H9 (cell line): Measurements from ENCODE around the gene ACSS2. TPM values are rescaled to one million over a fixed set of nuclear protein-coding genes. Genes with fewer than 3 reads are reported as not detected.
"Not testable (repeated sequence)": the region's sequence is repeated elsewhere in the genome, so short reads cannot be mapped to it uniquely, and the experiment has no call there.

Experiments used
- DNase-seq: peaks from one replicate; pipeline ENCODE4 v3.0.0-alpha.2; 2017
- H2AFZ ChIP-seq: one replicate; pipeline ENCODE4 v1.6.1; 2013; ENCODE audit warnings: mild to moderate bottlenecking, low read length, control low read depth, moderate library complexity
- H2AK5ac ChIP-seq: 2 replicates; pipeline ENCODE4 v1.6.1; 2013; ENCODE audit warnings: low read length, control low read depth, mixed read lengths; ENCODE audit not compliant: insufficient read length
- H2BK120ac ChIP-seq: one replicate; pipeline ENCODE4 v1.6.1; 2013; ENCODE audit warnings: low read depth, mild to moderate bottlenecking, low read length, control low read depth, inconsistent platforms; ENCODE audit not compliant: poor library complexity, severe bottlenecking
- H2BK12ac ChIP-seq: 2 replicates; pipeline ENCODE4 v1.6.1; 2013; ENCODE audit warnings: low read length, control low read depth, mixed read lengths, low read depth; ENCODE audit not compliant: insufficient read length
- H2BK15ac ChIP-seq: 2 replicates; pipeline ENCODE4 v1.6.1; 2013; ENCODE audit warnings: low read depth, low read length, control low read depth
- H2BK20ac ChIP-seq: one replicate; pipeline ENCODE4 v1.6.1; 2013; ENCODE audit warnings: low read depth, mild to moderate bottlenecking, low read length, control low read depth, inconsistent platforms; ENCODE audit not compliant: poor library complexity, severe bottlenecking
- H2BK5ac ChIP-seq: 2 replicates; pipeline ENCODE4 v1.6.1; 2013; ENCODE audit warnings: low read length, control low read depth, mixed read lengths; ENCODE audit not compliant: insufficient read length
- H3K14ac ChIP-seq: 2 replicates; pipeline ENCODE4 v1.6.1; 2013; ENCODE audit warnings: low read length, control low read depth; ENCODE audit not compliant: insufficient read depth
- H3K18ac ChIP-seq: 2 replicates; pipeline ENCODE4 v1.6.1; 2013; ENCODE audit warnings: low read depth, mild to moderate bottlenecking, mixed read lengths, low read length, control low read depth; ENCODE audit not compliant: insufficient read length
- H3K23ac ChIP-seq: 2 replicates; pipeline ENCODE4 v1.6.1; 2013; ENCODE audit warnings: low read length, control low read depth, mixed read lengths, low read depth; ENCODE audit not compliant: insufficient read length
- H3K23me2 ChIP-seq: 2 replicates; pipeline ENCODE4 v1.6.1; 2013; ENCODE audit warnings: low read depth, mild to moderate bottlenecking, mixed read lengths, low read length, control low read depth; ENCODE audit not compliant: insufficient read length, poor library complexity, severe bottlenecking
- H3K27ac ChIP-seq: 2 replicates; pipeline ENCODE4 v1.5.1; 2013; ENCODE audit warnings: low read length, control low read depth, mixed read lengths, low read depth; ENCODE audit not compliant: insufficient read length
- H3K27me3 ChIP-seq: 2 replicates; pipeline ENCODE4 v1.6.1; 2013; ENCODE audit warnings: low read length, control low read depth, inconsistent platforms; ENCODE audit not compliant: insufficient read depth
- H3K4ac ChIP-seq: 2 replicates; pipeline ENCODE4 v1.6.1; 2013; ENCODE audit warnings: low read depth, mild to moderate bottlenecking, control low read depth, inconsistent platforms, low read length, moderate library complexity
- H3K4me1 ChIP-seq: 2 replicates; pipeline ENCODE4 v1.6.1; 2013; ENCODE audit warnings: low read length, control low read depth, inconsistent platforms; ENCODE audit not compliant: insufficient read depth
- H3K4me2 ChIP-seq: 2 replicates; pipeline ENCODE4 v1.6.1; 2013; ENCODE audit warnings: low read length, control low read depth, mixed read lengths; ENCODE audit not compliant: insufficient read length, insufficient read depth
- H3K56ac ChIP-seq: 2 replicates; pipeline ENCODE4 v1.6.1; 2013; ENCODE audit warnings: low read depth, mild to moderate bottlenecking, mixed read lengths, low read length, control low read depth; ENCODE audit not compliant: insufficient read length
- H3K79me1 ChIP-seq: 2 replicates; pipeline ENCODE4 v1.6.1; 2013; ENCODE audit warnings: low read depth, mild to moderate bottlenecking, moderate library complexity, low read length, control low read depth, inconsistent platforms; ENCODE audit not compliant: insufficient read depth, poor library complexity, severe bottlenecking
- H3K79me2 ChIP-seq: 2 replicates; pipeline ENCODE4 v1.6.1; 2013; ENCODE audit warnings: low read length, control low read depth, inconsistent platforms; ENCODE audit not compliant: insufficient read depth
- H3K9ac ChIP-seq: 2 replicates; pipeline ENCODE4 v1.6.1; 2013; ENCODE audit warnings: low read length, control low read depth, mixed read lengths; ENCODE audit not compliant: insufficient read length; ENCODE audit errors: extremely low read depth
- H3K9me3 ChIP-seq: one replicate; pipeline ENCODE4 v1.6.1; 2013; ENCODE audit warnings: low read depth, low read length, inconsistent platforms; ENCODE audit not compliant: control insufficient read depth
- H3T11ph ChIP-seq: one replicate; pipeline ENCODE4 v1.6.1; 2013; ENCODE audit warnings: mild to moderate bottlenecking, low read length, control low read depth, inconsistent platforms
- H4K20me1 ChIP-seq: one replicate; pipeline ENCODE4 v1.6.1; 2013; ENCODE audit not compliant: control insufficient read depth, insufficient read length, insufficient read depth
- H4K5ac ChIP-seq: 2 replicates; pipeline ENCODE4 v1.6.1; 2013; ENCODE audit warnings: low read depth, mild to moderate bottlenecking, mixed read lengths, low read length, control low read depth; ENCODE audit not compliant: insufficient read length
- H4K8ac ChIP-seq: replicated peaks from 2 replicates; pipeline ENCODE4 v1.6.1; 2013; ENCODE audit warnings: low read length, control low read depth, mixed read lengths, low read depth; ENCODE audit not compliant: insufficient read length
- H4K91ac ChIP-seq: 2 replicates; pipeline ENCODE4 v1.6.1; 2013; ENCODE audit warnings: low read depth, mild to moderate bottlenecking, moderate library complexity, mixed read lengths, low read length, control low read depth; ENCODE audit not compliant: insufficient read length
- H3K27ac Mint-ChIP-seq, 3 experiments: 2 replicates in 2 of 3; 3 replicates in 1 of 3; pipeline ENCODE4 v1.8.0; 2020 to 2021; ENCODE audit warnings: mixed read lengths in 3 of 3, mild to moderate bottlenecking in 1 of 3, moderate library complexity in 1 of 3
- H3K27me3 Mint-ChIP-seq: 2 replicates; pipeline ENCODE4 v1.8.0; 2021; ENCODE audit warnings: low read depth, mild to moderate bottlenecking, moderate library complexity, mixed read lengths
- H3K36me3 Mint-ChIP-seq, 3 experiments: 2 replicates in 2 of 3; 3 replicates in 1 of 3; pipeline ENCODE4 v1.8.0; 2020 to 2021; ENCODE audit warnings: low read depth in 3 of 3, mixed read lengths in 3 of 3; ENCODE audit not compliant: insufficient read depth in 1 of 3
- H3K4me1 Mint-ChIP-seq, 2 experiments: 2 replicates each; pipeline ENCODE4 v1.8.0; 2020; ENCODE audit warnings: mixed read lengths in 2 of 2
- H3K4me3 Mint-ChIP-seq, 2 experiments: 2 replicates in 1 of 2; 3 replicates in 1 of 2; pipeline ENCODE4 v1.8.0; 2020 to 2021; ENCODE audit warnings: mild to moderate bottlenecking in 2 of 2, mixed read lengths in 2 of 2, moderate library complexity in 1 of 2
- H3K9me3 Mint-ChIP-seq, 2 experiments: 2 replicates in 1 of 2; 3 replicates in 1 of 2; pipeline ENCODE4 v1.8.0; 2020; ENCODE audit warnings: mild to moderate bottlenecking in 2 of 2, mixed read lengths in 2 of 2, moderate library complexity in 1 of 2
- CTCF ChIP-seq: fragments of 200-600 bp; sonication (generic); conservative IDR thresholded peaks from 3 replicates; pipeline ENCODE4 v1.8.0; 2021; ENCODE audit warnings: antibody characterized with exemption, mild to moderate bottlenecking
- WGBS: extraction: QIAGEN DNeasy Blood & Tissue Kit; methylation state at CpG from one replicate; pipeline ENCODE4 v1.1.7; 2013; ENCODE audit warnings: missing lambda C conversion rate, low lambda C conversion rate, mixed read lengths; ENCODE audit not compliant: insufficient read length; ENCODE audit errors: extremely low coverage; 5-methylcytosine and 5-hydroxymethylcytosine counted together
- total RNA-seq: library from RNA; stranded (reverse); gene quantifications from 2 replicates; pipeline ENCODE4 v1.2.1, GENCODE V29; 2021

ACSS2 gene
- total RNA-seq, 1 experiment from 2014 or later: 15.4 TPM

- no peak overlapping the region for H4K8ac ChIP-seq
- H3K23ac ChIP-seq: no peak overlapping the region
- H4K91ac ChIP-seq: no peak overlapping the region
- H3K4me1 ChIP-seq: peaks cover 2% of the 10 kb centered on the region; the same call in 1 of the 2 replicates
- H3K9me3 ChIP-seq: no peaks in the 10 kb centered on the region
- H3K79me1 ChIP-seq: no peaks in the 10 kb centered on the region
- H2BK120ac ChIP-seq: no peak overlapping the region
- H3K23me2 ChIP-seq: peaks cover 6% of the 10 kb centered on the region
- Mint-ChIP-seq H3K27me3 (peaks cover 13% of the 10 kb centered on the region), H3K4me3 (no peak overlapping the region), H3K27ac (no peak overlapping the region; a peak in 2 of 7 replicates), H3K4me1 (peaks cover 12 to 13% of the 10 kb centered on the region in 2 experiments), H3K36me3 (peaks cover 0 to 3% (median 3%) of the 10 kb centered on the region in 3 experiments; a peak in 3 of 7 replicates), H3K9me3 (no peaks in the 10 kb centered on the region)
- no peak overlapping the region for H2BK5ac ChIP-seq
- H3K56ac ChIP-seq: no peak overlapping the region
- no peak overlapping the region for H3T11ph ChIP-seq
- H4K20me1 ChIP-seq: no peaks in the 10 kb centered on the region
- H3K18ac ChIP-seq: no peak overlapping the region
- H2AFZ ChIP-seq: no peak overlapping the region
- no peaks in the 10 kb centered on the region; the same call in 1 of the 2 replicates for H3K79me2 ChIP-seq
- no peak overlapping the region for H2BK15ac ChIP-seq
- no peak overlapping the region for H3K4ac ChIP-seq
- H2AK5ac ChIP-seq: no peak overlapping the region
- no peak overlapping the region for H3K27ac ChIP-seq
- no peaks in the 10 kb centered on the region for H3K27me3 ChIP-seq
- no peak for TF ChIP-seq CTCF
- H3K14ac ChIP-seq: no peak overlapping the region
- WGBS: no CpG with 5 or more reads among the region's 6 CpGs
- no peak for DNase-seq
- no peak overlapping the region for H3K4me2 ChIP-seq
- no peak overlapping the region for H3K9ac ChIP-seq
- no peak overlapping the region for H2BK20ac ChIP-seq
- no peak overlapping the region for H4K5ac ChIP-seq
- no peak overlapping the region for H2BK12ac ChIP-seq
These were observed 3.9 kb downstream of the ACSS2 start for GRCh38 chr20:34880215-34880850.

GRCh38 chr20:34880971-34881370, 4.6 kb downstream of the ACSS2 start:
- H2BK20ac ChIP-seq, H3K4me1 Mint-ChIP-seq, H2BK5ac ChIP-seq, H2AK5ac ChIP-seq, H3T11ph ChIP-seq, H3K9me3 Mint-ChIP-seq, H4K20me1 ChIP-seq, H3K27ac ChIP-seq, H3K4me1 ChIP-seq, H3K23me2 ChIP-seq, H2BK120ac ChIP-seq, H3K14ac ChIP-seq, H3K9me3 ChIP-seq, H3K27ac Mint-ChIP-seq, H3K9ac ChIP-seq, DNase-seq, H3K23ac ChIP-seq, H3K27me3 ChIP-seq, H3K79me2 ChIP-seq, H3K36me3 Mint-ChIP-seq, H3K56ac ChIP-seq, H2BK15ac ChIP-seq, H2BK12ac ChIP-seq, H3K79me1 ChIP-seq, H4K8ac ChIP-seq, H3K4me3 Mint-ChIP-seq, H3K4me2 ChIP-seq, H3K18ac ChIP-seq, H4K91ac ChIP-seq, H4K5ac ChIP-seq, H3K4ac ChIP-seq, H2AFZ ChIP-seq: not testable (repeated sequence)
- no CpG with 5 or more reads among the region's 7 CpGs for WGBS
- H3K27me3 Mint-ChIP-seq: peaks cover 13% of the 10 kb centered on the region
